Fibroblast of lung (primary cell): ENCODE results near the gene PACSIN2. TPM values are rescaled to one million over a fixed set of nuclear protein-coding genes. Genes with fewer than 3 reads are reported as not detected.

Source experiments
- DNase-seq, 2 donors: peaks; one replicate each; pipeline versions ENCODE4 v3.0.0 to v3.0.0-alpha.2; 2010; ENCODE audit warnings: low read depth in 2 of 2
- H2AFZ ChIP-seq: 2 replicates; pipeline ENCODE4 v1.5.1; 2012; ENCODE audit warnings: low read length, control low read depth, inconsistent platforms
- H3K27ac ChIP-seq: 2 replicates; pipeline ENCODE4 v1.5.1; 2011; ENCODE audit warnings: low read length, control low read depth; ENCODE audit not compliant: insufficient read depth
- H3K27me3 ChIP-seq: 2 replicates; pipeline ENCODE4 v1.5.1; 2011; ENCODE audit warnings: mild to moderate bottlenecking, low read length; ENCODE audit not compliant: control insufficient read depth, insufficient read depth
- H3K36me3 ChIP-seq: 2 replicates; pipeline ENCODE4 v1.5.1; 2011; ENCODE audit warnings: low read length; ENCODE audit not compliant: control insufficient read depth, insufficient read depth
- H3K4me1 ChIP-seq: 2 replicates; pipeline ENCODE4 v1.5.1; 2011; ENCODE audit warnings: low read length; ENCODE audit not compliant: control insufficient read depth, insufficient read depth; ENCODE audit errors: extremely low read depth
- H3K4me2 ChIP-seq: 2 replicates; pipeline ENCODE4 v1.5.1; 2011; ENCODE audit warnings: low read length, control low read depth; ENCODE audit not compliant: insufficient read depth; ENCODE audit errors: extremely low read depth
- H3K4me3 ChIP-seq, 4 experiments: fragments of 200-600 bp in 1 of 4; sonication (generic) in 1 of 4; replicated peaks in 1 of 4; 2 replicates each; pipeline ENCODE4 v1.5.1; 2011 to 2016; ENCODE audit warnings: low read length in 4 of 4, low read depth in 3 of 4, mild to moderate bottlenecking in 3 of 4, control low read depth in 2 of 4, inconsistent platforms in 1 of 4, mixed read lengths in 1 of 4; ENCODE audit not compliant: insufficient read depth in 1 of 4; ENCODE audit errors: control extremely low read depth in 1 of 4
- H3K79me2 ChIP-seq: 2 replicates; pipeline ENCODE4 v1.5.1; 2012; ENCODE audit warnings: mild to moderate bottlenecking, low read length, inconsistent platforms; ENCODE audit not compliant: control insufficient read depth, insufficient read depth
- H3K9ac ChIP-seq: 2 replicates; pipeline ENCODE4 v1.5.1; 2011; ENCODE audit warnings: mild to moderate bottlenecking, low read length, control low read depth; ENCODE audit not compliant: insufficient read depth
- H3K9me3 ChIP-seq: 2 replicates; pipeline ENCODE4 v1.5.1; 2012; ENCODE audit warnings: low read depth, low read length; ENCODE audit not compliant: control insufficient read depth, insufficient read depth
- H4K20me1 ChIP-seq: 2 replicates; pipeline ENCODE4 v1.5.1; 2011; ENCODE audit warnings: low read length; ENCODE audit not compliant: control insufficient read depth, insufficient read depth; ENCODE audit errors: extremely low read depth
- CTCF ChIP-seq, 2 donors: IDR thresholded peaks in 1 of 2; conservative IDR thresholded peaks in 1 of 2; 1 replicate in 1 of 2; 2 replicates in 1 of 2; pipeline ENCODE4 v1.5.1; 2011 to 2012; ENCODE audit warnings: low read length in 2 of 2, control low read depth in 1 of 2, inconsistent platforms in 1 of 2, low read depth in 1 of 2, mild to moderate bottlenecking in 1 of 2
- EZH2 ChIP-seq: IDR thresholded peaks from 2 replicates; pipeline ENCODE4 v1.5.1; 2012; ENCODE audit warnings: low read length, control low read depth, mild to moderate bottlenecking; ENCODE audit errors: missing control alignments
- polyA plus RNA-seq, 2 donors: library from polyadenylated mRNA; depleted of rRNA in 1 of 2; stranded (reverse) in 1 of 2; unstranded in 1 of 2; fragments of >200 nt; gene quantifications; 2 replicates each; pipeline ENCODE4 v1.2.1, GENCODE V29; 2011 to 2012; ENCODE audit warnings: missing spikeins in 1 of 2
- total RNA-seq: library from RNA; depleted of rRNA; stranded (reverse); fragments of >200 nt; gene quantifications from 2 replicates; pipeline ENCODE4 v1.2.1, GENCODE V29; 2014

PACSIN2 gene
- total and polyA plus RNA-seq, 2 donors (not counting 1 experiment from before 2014, with no cell fraction given), result 30.1 to 41.4 TPM

DNA sequence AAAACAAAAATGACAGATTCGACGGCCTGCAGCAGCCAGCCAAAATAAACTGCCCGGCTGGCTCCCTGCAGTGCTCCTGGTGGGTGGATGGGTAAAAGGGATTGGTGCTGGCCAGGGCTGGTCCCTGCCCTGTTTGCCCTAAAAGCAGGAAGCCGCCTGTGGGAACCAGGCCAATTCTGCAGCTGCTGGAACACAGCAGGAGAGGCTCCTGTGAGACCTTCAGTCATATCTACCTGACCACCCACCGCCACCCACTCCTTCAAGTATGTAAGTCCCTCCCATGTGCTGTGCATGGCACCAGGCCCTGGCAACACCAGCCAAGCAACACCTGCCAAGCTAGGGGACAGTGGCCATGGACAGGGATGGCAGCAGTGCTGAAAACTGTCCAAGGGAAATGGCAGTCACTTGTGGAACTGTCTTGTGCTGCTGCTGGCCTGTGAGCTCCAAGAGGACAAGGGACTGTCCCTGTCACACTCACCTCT, 109.2 kb downstream of the PACSIN2 start:
- no peak for DNase-seq
- no peak overlapping the region for H3K4me2 ChIP-seq
- H2AFZ ChIP-seq, result no peak overlapping the region
- H3K9ac ChIP-seq, result no peak overlapping the region
- peaks cover 8% of the 10 kb centered on the region for H3K4me1 ChIP-seq
- H3K27me3 ChIP-seq, result no peaks in the 10 kb centered on the region
- peaks cover 1% of the 10 kb centered on the region for H3K79me2 ChIP-seq
- H3K36me3 ChIP-seq, result peaks cover 3% of the 10 kb centered on the region
- H4K20me1 ChIP-seq, result no peaks in the 10 kb centered on the region
- no peak overlapping the region for H3K27ac ChIP-seq
- no peak overlapping the region for H3K4me3 ChIP-seq
- no peak for TF ChIP-seq CTCF (conservative IDR thresholded peaks at IDR 0.05 in 1 of 2, IDR thresholded peaks at IDR 0.05 in 1 of 2; ENCODE audit: low read depth in 1 of 2, low read length in 2 of 2)
- H3K9me3 ChIP-seq, result no peaks in the 10 kb centered on the region

DNA sequence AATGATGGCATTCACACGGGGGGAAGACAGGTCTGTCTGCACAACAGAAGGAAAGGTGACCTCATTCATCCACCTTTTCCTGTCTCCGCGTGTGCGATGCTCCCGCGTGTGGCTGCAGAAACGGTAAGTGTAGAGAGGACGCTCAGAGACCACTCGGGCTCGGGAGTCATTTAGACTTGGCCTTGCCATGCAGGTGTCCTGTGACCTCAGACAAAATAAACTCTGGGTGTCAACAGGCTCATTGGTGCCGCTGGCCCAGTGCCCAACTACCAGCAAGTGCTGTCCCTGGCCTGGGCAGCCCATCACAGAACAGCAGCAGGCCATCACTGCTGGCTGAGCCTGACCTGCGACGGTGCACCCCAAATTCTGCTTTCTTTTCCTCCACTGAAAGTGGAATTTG, 109.7 kb downstream of the PACSIN2 start:
- Histone ChIP-seq H3K27me3 (no peaks in the 10 kb centered on the region), H3K9me3 (no peaks in the 10 kb centered on the region), H4K20me1 (no peaks in the 10 kb centered on the region), H3K4me2 (no peak overlapping the region), H3K4me1 (peaks cover 8% of the 10 kb centered on the region), H3K27ac (no peak overlapping the region), H3K4me3 (no peak overlapping the region), H3K9ac (no peak overlapping the region), H3K79me2 (peaks cover 1% of the 10 kb centered on the region), H2AFZ (no peak overlapping the region), H3K36me3 (peaks cover 1% of the 10 kb centered on the region)
- DNase-seq, result no peak
- TF ChIP-seq EZH2 (no peak), CTCF (conservative IDR thresholded peaks at IDR 0.05 in 1 of 2, IDR thresholded peaks at IDR 0.05 in 1 of 2; ENCODE audit: low read depth in 1 of 2, low read length in 2 of 2) (no peak)

- H3K27ac ChIP-seq, result no peak overlapping the region
- H4K20me1 ChIP-seq, result no peaks in the 10 kb centered on the region
- peaks cover 1% of the 10 kb centered on the region for H3K79me2 ChIP-seq
- no peak for TF ChIP-seq EZH2
- TF ChIP-seq CTCF (conservative IDR thresholded peaks at IDR 0.05 in 1 of 2, IDR thresholded peaks at IDR 0.05 in 1 of 2; ENCODE audit: low read depth in 1 of 2, low read length in 2 of 2), result no peak
- no peak for DNase-seq
- H3K9me3 ChIP-seq, result no peaks in the 10 kb centered on the region
- H3K4me2 ChIP-seq, result no peak overlapping the region
- peaks cover 8% of the 10 kb centered on the region for H3K4me1 ChIP-seq
- H3K9ac ChIP-seq, result no peak overlapping the region
- no peak overlapping the region for H3K4me3 ChIP-seq
- H3K36me3 ChIP-seq, result no peaks in the 10 kb centered on the region
- H2AFZ ChIP-seq, result no peak overlapping the region
- H3K27me3 ChIP-seq, result no peaks in the 10 kb centered on the region
These were observed 110.9 kb downstream of the PACSIN2 start for GRCh38 chr22:42904050-42904449.
